ENCODE results near the gene PARVA. TPM values are rescaled to one million over a fixed set of nuclear protein-coding genes. Genes with fewer than 3 reads are reported as not detected.

The PARVA gene
- total and polyA plus RNA-seq, 2 donors (not counting 1 experiment from before 2014, with no cell fraction given): 27.7 to 195 TPM

GRCh38 chr11:12532580-12532979, 155.2 kb downstream of the PARVA start:
- no peak overlapping the region for H2AFZ ChIP-seq (ENCODE audit: low read length)
- H3K79me2 ChIP-seq (ENCODE audit: control insufficient read depth, insufficient read depth, low read length): no peaks in the 10 kb centered on the region

DNA sequence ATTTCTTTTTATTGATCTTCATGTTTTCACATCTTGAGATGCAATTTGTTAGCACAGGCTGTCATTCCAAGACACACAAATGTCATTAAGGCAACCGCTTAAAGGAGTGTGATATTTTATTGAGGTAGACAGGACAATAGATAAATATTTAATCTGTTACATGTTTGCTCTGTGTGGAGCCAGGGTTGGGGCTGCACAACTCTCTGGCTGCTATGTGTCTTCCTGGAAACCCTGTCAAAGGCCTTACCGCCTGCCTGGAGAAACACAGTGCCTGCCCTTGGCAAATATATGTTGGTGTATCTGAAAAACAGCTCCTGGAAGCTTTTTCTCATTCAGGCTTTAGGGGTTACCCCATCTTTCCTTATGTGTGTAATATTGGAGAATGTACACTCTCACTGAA, 157.2 kb downstream of the PARVA start:
- Histone ChIP-seq H3K4me3 (replicated peaks in 1 of 4; ENCODE audit: control extremely low read depth in 1 of 4, insufficient read depth in 1 of 4, low read depth in 3 of 4, low read length in 4 of 4) (no peak overlapping the region), H4K20me1 (ENCODE audit: control insufficient read depth, extremely low read depth, insufficient read depth, low read length) (no peaks in the 10 kb centered on the region), H3K36me3 (ENCODE audit: control insufficient read depth, insufficient read depth, low read length) (peaks cover 4% of the 10 kb centered on the region), H3K4me2 (ENCODE audit: extremely low read depth, insufficient read depth, low read length) (no peak overlapping the region), H3K27ac (ENCODE audit: insufficient read depth, low read length) (no peak overlapping the region), H3K4me1 (ENCODE audit: control insufficient read depth, extremely low read depth, insufficient read depth, low read length) (peaks cover 28% of the 10 kb centered on the region), H3K9ac (ENCODE audit: insufficient read depth, low read length) (no peak overlapping the region), H2AFZ (ENCODE audit: low read length) (no peak overlapping the region), H3K79me2 (ENCODE audit: control insufficient read depth, insufficient read depth, low read length) (no peaks in the 10 kb centered on the region), H3K9me3 (ENCODE audit: control insufficient read depth, insufficient read depth, low read depth, low read length) (no peaks in the 10 kb centered on the region), H3K27me3 (ENCODE audit: control insufficient read depth, insufficient read depth, low read length) (no peaks in the 10 kb centered on the region)
- DNase-seq (ENCODE audit: low read depth in 2 of 2): no peak
- TF ChIP-seq, protein P1, sequence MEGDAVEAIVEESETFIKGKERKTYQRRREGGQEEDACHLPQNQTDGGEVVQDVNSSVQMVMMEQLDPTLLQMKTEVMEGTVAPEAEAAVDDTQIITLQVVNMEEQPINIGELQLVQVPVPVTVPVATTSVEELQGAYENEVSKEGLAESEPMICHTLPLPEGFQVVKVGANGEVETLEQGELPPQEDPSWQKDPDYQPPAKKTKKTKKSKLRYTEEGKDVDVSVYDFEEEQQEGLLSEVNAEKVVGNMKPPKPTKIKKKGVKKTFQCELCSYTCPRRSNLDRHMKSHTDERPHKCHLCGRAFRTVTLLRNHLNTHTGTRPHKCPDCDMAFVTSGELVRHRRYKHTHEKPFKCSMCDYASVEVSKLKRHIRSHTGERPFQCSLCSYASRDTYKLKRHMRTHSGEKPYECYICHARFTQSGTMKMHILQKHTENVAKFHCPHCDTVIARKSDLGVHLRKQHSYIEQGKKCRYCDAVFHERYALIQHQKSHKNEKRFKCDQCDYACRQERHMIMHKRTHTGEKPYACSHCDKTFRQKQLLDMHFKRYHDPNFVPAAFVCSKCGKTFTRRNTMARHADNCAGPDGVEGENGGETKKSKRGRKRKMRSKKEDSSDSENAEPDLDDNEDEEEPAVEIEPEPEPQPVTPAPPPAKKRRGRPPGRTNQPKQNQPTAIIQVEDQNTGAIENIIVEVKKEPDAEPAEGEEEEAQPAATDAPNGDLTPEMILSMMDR (conservative IDR thresholded peaks at IDR 0.05 in 1 of 2, IDR thresholded peaks at IDR 0.05 in 1 of 2; ENCODE audit: low read depth in 1 of 2, low read length in 2 of 2): no peak
- no peak for TF ChIP-seq EZH2 (IDR thresholded peaks at IDR 0.05; ENCODE audit: low read length, missing control alignments)

More at GRCh38 chr11:12532580-12532979, 155.2 kb downstream of the PARVA start:
- Histone ChIP-seq H3K4me3 (replicated peaks in 1 of 4; ENCODE audit: control extremely low read depth in 1 of 4, insufficient read depth in 1 of 4, low read depth in 3 of 4, low read length in 4 of 4) (no peak overlapping the region), H3K9ac (ENCODE audit: insufficient read depth, low read length) (no peak overlapping the region), H3K9me3 (ENCODE audit: control insufficient read depth, insufficient read depth, low read depth, low read length) (no peaks in the 10 kb centered on the region), H3K36me3 (ENCODE audit: control insufficient read depth, insufficient read depth, low read length) (peaks cover 11% of the 10 kb centered on the region), H3K4me1 (ENCODE audit: control insufficient read depth, extremely low read depth, insufficient read depth, low read length) (peaks cover 20% of the 10 kb centered on the region), H3K27me3 (ENCODE audit: control insufficient read depth, insufficient read depth, low read length) (no peaks in the 10 kb centered on the region), H4K20me1 (ENCODE audit: control insufficient read depth, extremely low read depth, insufficient read depth, low read length) (no peaks in the 10 kb centered on the region), H3K27ac (ENCODE audit: insufficient read depth, low read length) (no peak overlapping the region), H3K4me2 (ENCODE audit: extremely low read depth, insufficient read depth, low read length) (no peak overlapping the region)
- TF ChIP-seq, protein P1 (conservative IDR thresholded peaks at IDR 0.05 in 1 of 2, IDR thresholded peaks at IDR 0.05 in 1 of 2; ENCODE audit: low read depth in 1 of 2, low read length in 2 of 2): no peak
- TF ChIP-seq EZH2 (IDR thresholded peaks at IDR 0.05; ENCODE audit: low read length, missing control alignments): no peak
- DNase-seq (ENCODE audit: low read depth in 2 of 2): no peak

GRCh38 chr11:12535321-12535720, 157.9 kb downstream of the PARVA start:
- Histone ChIP-seq H4K20me1 (ENCODE audit: control insufficient read depth, extremely low read depth, insufficient read depth, low read length) (no peaks in the 10 kb centered on the region), H3K27ac (ENCODE audit: insufficient read depth, low read length) (no peak overlapping the region), H3K4me2 (ENCODE audit: extremely low read depth, insufficient read depth, low read length) (no peak overlapping the region), H3K27me3 (ENCODE audit: control insufficient read depth, insufficient read depth, low read length) (no peaks in the 10 kb centered on the region), H3K4me1 (ENCODE audit: control insufficient read depth, extremely low read depth, insufficient read depth, low read length) (peaks cover 32% of the 10 kb centered on the region), H3K4me3 (replicated peaks in 1 of 4; ENCODE audit: control extremely low read depth in 1 of 4, insufficient read depth in 1 of 4, low read depth in 3 of 4, low read length in 4 of 4) (no peak overlapping the region), H3K79me2 (ENCODE audit: control insufficient read depth, insufficient read depth, low read length) (no peaks in the 10 kb centered on the region), H3K9ac (ENCODE audit: insufficient read depth, low read length) (no peak overlapping the region), H3K9me3 (ENCODE audit: control insufficient read depth, insufficient read depth, low read depth, low read length) (no peaks in the 10 kb centered on the region), H2AFZ (ENCODE audit: low read length) (no peak overlapping the region), H3K36me3 (ENCODE audit: control insufficient read depth, insufficient read depth, low read length) (peaks cover 4% of the 10 kb centered on the region)
- DNase-seq (ENCODE audit: low read depth in 2 of 2): no peak
- TF ChIP-seq EZH2 (IDR thresholded peaks at IDR 0.05; ENCODE audit: low read length, missing control alignments): no peak
- TF ChIP-seq, protein P1 (conservative IDR thresholded peaks at IDR 0.05 in 1 of 2, IDR thresholded peaks at IDR 0.05 in 1 of 2; ENCODE audit: low read depth in 1 of 2, low read length in 2 of 2): no peak
